ENCODE results near the gene TEX36. TPM values are rescaled to one million over a fixed set of nuclear protein-coding genes. Genes with fewer than 3 reads are reported as not detected.

TEX36 gene
- total RNA-seq, 2 experiments from 2014 or later, result not detected

GRCh38 chr10:125640653-125641052 lies 42.3 kb downstream of the TEX36 start:
- H3K36me3 Mint-ChIP-seq (ENCODE audit: low read depth), result no peaks in the 10 kb centered on the region
- no peaks in the 10 kb centered on the region for H3K4me1 Mint-ChIP-seq (ENCODE audit: low read depth)
- H3K9me3 Mint-ChIP-seq (ENCODE audit: insufficient read depth), result no peaks in the 10 kb centered on the region
- ChIA-PET CTCF (no interaction called here), POLR2A (no interaction called here)
- DNase-seq (no peak), ATAC-seq (no peak)
- no peaks in the 10 kb centered on the region for H3K27me3 Mint-ChIP-seq (ENCODE audit: low read depth)
- no peak overlapping the region for H3K27ac Mint-ChIP-seq
- no peak overlapping the region for H3K4me3 Mint-ChIP-seq

- no peak overlapping the region for H3K27ac Mint-ChIP-seq
- ATAC-seq, result no peak
Measured at GRCh38 chr10:125639846-125640245, 43.1 kb downstream of the TEX36 start.

GRCh38 chr10:125638555-125638954 lies 44.4 kb downstream of the TEX36 start:
- Mint-ChIP-seq H3K9me3 (ENCODE audit: insufficient read depth) (no peaks in the 10 kb centered on the region), H3K36me3 (ENCODE audit: low read depth) (no peaks in the 10 kb centered on the region), H3K4me3 (no peak overlapping the region), H3K27me3 (ENCODE audit: low read depth) (no peaks in the 10 kb centered on the region), H3K27ac (no peak overlapping the region), H3K4me1 (ENCODE audit: low read depth) (no peaks in the 10 kb centered on the region)
- POLR2A ChIA-PET, result no interaction called here
- CTCF ChIA-PET, result no interaction called here
- DNase-seq (no peak), ATAC-seq (no peak)

More at GRCh38 chr10:125639846-125640245, 43.1 kb downstream of the TEX36 start:
- no peaks in the 10 kb centered on the region for H3K9me3 Mint-ChIP-seq (ENCODE audit: insufficient read depth)
- no peaks in the 10 kb centered on the region for H3K4me1 Mint-ChIP-seq (ENCODE audit: low read depth)
- H3K27me3 Mint-ChIP-seq (ENCODE audit: low read depth), result no peaks in the 10 kb centered on the region
- POLR2A ChIA-PET, result no interaction called here
- no peak for DNase-seq
- CTCF ChIA-PET, result no interaction called here
- no peak overlapping the region for H3K4me3 Mint-ChIP-seq
- H3K36me3 Mint-ChIP-seq (ENCODE audit: low read depth), result no peaks in the 10 kb centered on the region

GRCh38 chr10:125637496-125637895 lies 45.5 kb downstream of the TEX36 start:
- Mint-ChIP-seq H3K9me3 (ENCODE audit: insufficient read depth) (no peaks in the 10 kb centered on the region), H3K4me3 (no peak overlapping the region), H3K36me3 (ENCODE audit: low read depth) (no peaks in the 10 kb centered on the region), H3K4me1 (ENCODE audit: low read depth) (no peaks in the 10 kb centered on the region), H3K27me3 (ENCODE audit: low read depth) (no peaks in the 10 kb centered on the region), H3K27ac (no peak overlapping the region)
- ChIA-PET CTCF (no interaction called here), POLR2A (no interaction called here)
- no peak for ATAC-seq
- DNase-seq, result no peak

GRCh38 chr10:125634606-125635005 lies 48.4 kb downstream of the TEX36 start:
- CTCF ChIA-PET, result no interaction called here
- H3K27ac Mint-ChIP-seq, result no peak overlapping the region
- POLR2A ChIA-PET, result no interaction called here
- no peaks in the 10 kb centered on the region for H3K27me3 Mint-ChIP-seq (ENCODE audit: low read depth)
- no peaks in the 10 kb centered on the region for H3K9me3 Mint-ChIP-seq (ENCODE audit: insufficient read depth)
- no peaks in the 10 kb centered on the region for H3K36me3 Mint-ChIP-seq (ENCODE audit: low read depth)
- ATAC-seq, result no peak
- no peak overlapping the region for H3K4me3 Mint-ChIP-seq
- no peaks in the 10 kb centered on the region for H3K4me1 Mint-ChIP-seq (ENCODE audit: low read depth)
- no peak for DNase-seq

- Mint-ChIP-seq H3K4me1 (ENCODE audit: low read depth) (no peaks in the 10 kb centered on the region), H3K36me3 (ENCODE audit: low read depth) (no peaks in the 10 kb centered on the region), H3K9me3 (ENCODE audit: insufficient read depth) (no peaks in the 10 kb centered on the region), H3K27me3 (ENCODE audit: low read depth) (no peaks in the 10 kb centered on the region), H3K27ac (no peak overlapping the region), H3K4me3 (no peak overlapping the region)
- ATAC-seq (no peak), DNase-seq (no peak)
- CTCF ChIA-PET, result interaction anchor here (0.6 kb wide), 1 partner anchor 21 kb away, joined by 3 read pairs; no protein-coding TSS in a partner anchor
- POLR2A ChIA-PET, result no interaction called here
Measured at GRCh38 chr10:125633517-125633999, 49.4 kb downstream of the TEX36 start.

GRCh38 chr10:125631806-125632205 lies 51.2 kb downstream of the TEX36 start:
- Mint-ChIP-seq H3K36me3 (ENCODE audit: low read depth) (no peaks in the 10 kb centered on the region), H3K4me3 (no peak overlapping the region), H3K4me1 (ENCODE audit: low read depth) (no peaks in the 10 kb centered on the region), H3K27ac (no peak overlapping the region), H3K9me3 (ENCODE audit: insufficient read depth) (no peaks in the 10 kb centered on the region), H3K27me3 (ENCODE audit: low read depth) (no peaks in the 10 kb centered on the region)
- ChIA-PET POLR2A (no interaction called here), CTCF (no interaction called here)
- DNase-seq (no peak), ATAC-seq (no peak)

- DNase-seq, result no peak
- H3K4me1 Mint-ChIP-seq (ENCODE audit: low read depth), result no peaks in the 10 kb centered on the region
Measured at GRCh38 chr10:125629758-125630376, 53.1 kb downstream of the TEX36 start.

GRCh38 chr10:125628104-125629049 lies 54.6 kb downstream of the TEX36 start:
- ATAC-seq (no peak), DNase-seq (no peak)
- Mint-ChIP-seq H3K4me1 (ENCODE audit: low read depth) (no peaks in the 10 kb centered on the region), H3K9me3 (ENCODE audit: insufficient read depth) (no peaks in the 10 kb centered on the region), H3K27ac (no peak overlapping the region), H3K36me3 (ENCODE audit: low read depth) (no peaks in the 10 kb centered on the region), H3K4me3 (no peak overlapping the region), H3K27me3 (ENCODE audit: low read depth) (no peaks in the 10 kb centered on the region)
- ChIA-PET POLR2A (no interaction called here), CTCF (interaction anchor here (1.0 kb wide), 1 partner anchor 580 kb away, joined by 3 read pairs; no protein-coding TSS in a partner anchor)

More at GRCh38 chr10:125629758-125630376, 53.1 kb downstream of the TEX36 start:
- CTCF ChIA-PET, result interaction anchor here (1.0 kb wide), 1 partner anchor 582 kb away, joined by 3 read pairs; no protein-coding TSS in a partner anchor
- Mint-ChIP-seq H3K27me3 (ENCODE audit: low read depth) (no peaks in the 10 kb centered on the region), H3K4me3 (no peak overlapping the region), H3K27ac (no peak overlapping the region), H3K36me3 (ENCODE audit: low read depth) (no peaks in the 10 kb centered on the region), H3K9me3 (ENCODE audit: insufficient read depth) (no peaks in the 10 kb centered on the region)
- POLR2A ChIA-PET, result no interaction called here
- no peak for ATAC-seq

- Mint-ChIP-seq H3K4me3 (no peak overlapping the region), H3K4me1 (ENCODE audit: low read depth) (no peaks in the 10 kb centered on the region), H3K27me3 (ENCODE audit: low read depth) (no peaks in the 10 kb centered on the region), H3K27ac (no peak overlapping the region), H3K9me3 (ENCODE audit: insufficient read depth) (no peaks in the 10 kb centered on the region), H3K36me3 (ENCODE audit: low read depth) (no peaks in the 10 kb centered on the region)
- DNase-seq (no peak), ATAC-seq (no peak)
- POLR2A ChIA-PET, result no interaction called here
- CTCF ChIA-PET, result no interaction called here
Measured at GRCh38 chr10:125627646-125628045, 55.3 kb downstream of the TEX36 start.

- H3K4me3 Mint-ChIP-seq, result no peak overlapping the region
- no peaks in the 10 kb centered on the region for H3K27me3 Mint-ChIP-seq (ENCODE audit: low read depth)
- no peaks in the 10 kb centered on the region for H3K4me1 Mint-ChIP-seq (ENCODE audit: low read depth)
- ATAC-seq, result no peak
- H3K9me3 Mint-ChIP-seq (ENCODE audit: insufficient read depth), result no peaks in the 10 kb centered on the region
- POLR2A ChIA-PET, result no interaction called here
- CTCF ChIA-PET, result no interaction called here
- DNase-seq, result no peak
- no peak overlapping the region for H3K27ac Mint-ChIP-seq
- no peaks in the 10 kb centered on the region for H3K36me3 Mint-ChIP-seq (ENCODE audit: low read depth)
Measured at GRCh38 chr10:125626671-125627070, 56.3 kb downstream of the TEX36 start.

GRCh38 chr10:125625586-125625985 lies 57.4 kb downstream of the TEX36 start:
- H3K36me3 Mint-ChIP-seq (ENCODE audit: low read depth), result no peaks in the 10 kb centered on the region
- no peaks in the 10 kb centered on the region for H3K4me1 Mint-ChIP-seq (ENCODE audit: low read depth)
- H3K27me3 Mint-ChIP-seq (ENCODE audit: low read depth), result no peaks in the 10 kb centered on the region
- no peaks in the 10 kb centered on the region for H3K9me3 Mint-ChIP-seq (ENCODE audit: insufficient read depth)
- H3K27ac Mint-ChIP-seq, result no peak overlapping the region
- POLR2A ChIA-PET, result no interaction called here
- no peak overlapping the region for H3K4me3 Mint-ChIP-seq
- DNase-seq (no peak), ATAC-seq (no peak)
- CTCF ChIA-PET, result no interaction called here
